H1 (cell line): Measurements from ENCODE around the gene CLEC14A. TPM values are rescaled to one million over a fixed set of nuclear protein-coding genes. Genes with fewer than 3 reads are reported as not detected.

Experiments
- ASH2L ChIP-seq: fragments of 200-600, 300-600 bp; sonication (generic); IDR thresholded peaks from one replicate; pipeline ENCODE4 v1.7.1; 2017; ENCODE audit warnings: low read length
- ATF3 ChIP-seq: IDR thresholded peaks from 2 replicates; pipeline ENCODE4 v1.6.1; 2011; ENCODE audit warnings: low read depth, mild to moderate bottlenecking, low read length; ENCODE audit not compliant: insufficient read depth
- CHD1 ChIP-seq: IDR thresholded peaks from 2 replicates; pipeline ENCODE4 v1.6.1; 2012; ENCODE audit warnings: low read depth, low read length, improper control_type of control experiment
- EP300 ChIP-seq, 2 experiments: IDR thresholded peaks; 1 replicate in 1 of 2; 2 replicates in 1 of 2; pipeline ENCODE4 v1.6.1; 2011 to 2012; ENCODE audit warnings: low read depth in 2 of 2, low read length in 2 of 2, mild to moderate bottlenecking in 2 of 2, borderline replicate concordance in 1 of 2, inconsistent platforms in 1 of 2, moderate library complexity in 1 of 2
- EZH2 ChIP-seq: fragments of 200-600 bp; sonication (generic); IDR thresholded peaks from 2 replicates; pipeline ENCODE4 v1.7.1; 2012; ENCODE audit warnings: low read depth, mild to moderate bottlenecking, moderate library complexity, low read length, inconsistent platforms; ENCODE audit not compliant: severe bottlenecking
- TAF7 ChIP-seq: optimal IDR thresholded peaks from 2 replicates; pipeline ENCODE3; 2011; ENCODE audit warnings: low read depth, mild to moderate bottlenecking, inconsistent platforms, low read length, moderate library complexity, borderline replicate concordance
- polyA plus RNA-seq, 7 experiments: library from polyadenylated mRNA; depleted of rRNA in 3 of 7; stranded (reverse) in 5 of 7; unstranded in 2 of 7; fragments of >200 nt in 5 of 7; fragments of 200-250 nt in 2 of 7; gene quantifications; 1 replicate in 5 of 7; 2 replicates in 1 of 7; 4 replicates in 1 of 7; pipeline versions ENCODE4 v1.2.1 to v1.2.3, GENCODE V29; 2011 to 2013; ENCODE audit warnings: missing spikeins in 2 of 7, mixed read lengths in 2 of 7
- total RNA-seq: library from RNA; stranded (reverse); fragmentation: NEBNext Ultra II Directional; extraction: Animal tissue kit (Norgen Biotek cat#: 25700); gene quantifications from 2 replicates; pipeline ENCODE4 v1.2.1, GENCODE V29; 2021
- TF ChIP-seq, protein P1 (sequence below): fragments of 300-600 bp; sonication (generic); IDR thresholded peaks from 2 replicates; pipeline ENCODE4 v1.7.1; 2012; ENCODE audit warnings: low read length, moderate library complexity, mild to moderate bottlenecking, inconsistent platforms; ENCODE audit not compliant: insufficient replicate concordance

The CLEC14A gene
- total and polyA plus RNA-seq, 2 of the 8 experiments (the other 6 are each of a cell fraction or from before 2014, with no cell fraction given): 0.09 to 0.13 TPM

DNA sequence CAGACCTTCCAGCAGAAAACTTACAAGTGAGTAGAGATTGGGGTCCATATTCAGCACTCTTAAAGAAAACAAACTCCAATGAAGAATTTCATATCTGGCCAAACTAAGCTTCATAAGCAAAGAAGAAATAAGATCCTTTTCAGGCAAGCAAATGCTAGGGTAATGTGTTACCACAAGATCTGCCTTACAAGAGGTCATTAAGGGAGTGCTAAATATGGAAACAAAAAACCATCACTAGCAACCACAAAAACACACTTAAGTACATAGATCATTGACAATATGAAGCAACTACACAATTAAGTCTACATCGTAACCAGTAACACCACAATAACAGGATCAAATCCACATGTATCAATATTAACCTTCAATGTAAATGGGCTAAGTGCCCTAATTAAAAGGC, 47.1 kb upstream of the CLEC14A start (continued):
- TF ChIP-seq, protein P1, sequence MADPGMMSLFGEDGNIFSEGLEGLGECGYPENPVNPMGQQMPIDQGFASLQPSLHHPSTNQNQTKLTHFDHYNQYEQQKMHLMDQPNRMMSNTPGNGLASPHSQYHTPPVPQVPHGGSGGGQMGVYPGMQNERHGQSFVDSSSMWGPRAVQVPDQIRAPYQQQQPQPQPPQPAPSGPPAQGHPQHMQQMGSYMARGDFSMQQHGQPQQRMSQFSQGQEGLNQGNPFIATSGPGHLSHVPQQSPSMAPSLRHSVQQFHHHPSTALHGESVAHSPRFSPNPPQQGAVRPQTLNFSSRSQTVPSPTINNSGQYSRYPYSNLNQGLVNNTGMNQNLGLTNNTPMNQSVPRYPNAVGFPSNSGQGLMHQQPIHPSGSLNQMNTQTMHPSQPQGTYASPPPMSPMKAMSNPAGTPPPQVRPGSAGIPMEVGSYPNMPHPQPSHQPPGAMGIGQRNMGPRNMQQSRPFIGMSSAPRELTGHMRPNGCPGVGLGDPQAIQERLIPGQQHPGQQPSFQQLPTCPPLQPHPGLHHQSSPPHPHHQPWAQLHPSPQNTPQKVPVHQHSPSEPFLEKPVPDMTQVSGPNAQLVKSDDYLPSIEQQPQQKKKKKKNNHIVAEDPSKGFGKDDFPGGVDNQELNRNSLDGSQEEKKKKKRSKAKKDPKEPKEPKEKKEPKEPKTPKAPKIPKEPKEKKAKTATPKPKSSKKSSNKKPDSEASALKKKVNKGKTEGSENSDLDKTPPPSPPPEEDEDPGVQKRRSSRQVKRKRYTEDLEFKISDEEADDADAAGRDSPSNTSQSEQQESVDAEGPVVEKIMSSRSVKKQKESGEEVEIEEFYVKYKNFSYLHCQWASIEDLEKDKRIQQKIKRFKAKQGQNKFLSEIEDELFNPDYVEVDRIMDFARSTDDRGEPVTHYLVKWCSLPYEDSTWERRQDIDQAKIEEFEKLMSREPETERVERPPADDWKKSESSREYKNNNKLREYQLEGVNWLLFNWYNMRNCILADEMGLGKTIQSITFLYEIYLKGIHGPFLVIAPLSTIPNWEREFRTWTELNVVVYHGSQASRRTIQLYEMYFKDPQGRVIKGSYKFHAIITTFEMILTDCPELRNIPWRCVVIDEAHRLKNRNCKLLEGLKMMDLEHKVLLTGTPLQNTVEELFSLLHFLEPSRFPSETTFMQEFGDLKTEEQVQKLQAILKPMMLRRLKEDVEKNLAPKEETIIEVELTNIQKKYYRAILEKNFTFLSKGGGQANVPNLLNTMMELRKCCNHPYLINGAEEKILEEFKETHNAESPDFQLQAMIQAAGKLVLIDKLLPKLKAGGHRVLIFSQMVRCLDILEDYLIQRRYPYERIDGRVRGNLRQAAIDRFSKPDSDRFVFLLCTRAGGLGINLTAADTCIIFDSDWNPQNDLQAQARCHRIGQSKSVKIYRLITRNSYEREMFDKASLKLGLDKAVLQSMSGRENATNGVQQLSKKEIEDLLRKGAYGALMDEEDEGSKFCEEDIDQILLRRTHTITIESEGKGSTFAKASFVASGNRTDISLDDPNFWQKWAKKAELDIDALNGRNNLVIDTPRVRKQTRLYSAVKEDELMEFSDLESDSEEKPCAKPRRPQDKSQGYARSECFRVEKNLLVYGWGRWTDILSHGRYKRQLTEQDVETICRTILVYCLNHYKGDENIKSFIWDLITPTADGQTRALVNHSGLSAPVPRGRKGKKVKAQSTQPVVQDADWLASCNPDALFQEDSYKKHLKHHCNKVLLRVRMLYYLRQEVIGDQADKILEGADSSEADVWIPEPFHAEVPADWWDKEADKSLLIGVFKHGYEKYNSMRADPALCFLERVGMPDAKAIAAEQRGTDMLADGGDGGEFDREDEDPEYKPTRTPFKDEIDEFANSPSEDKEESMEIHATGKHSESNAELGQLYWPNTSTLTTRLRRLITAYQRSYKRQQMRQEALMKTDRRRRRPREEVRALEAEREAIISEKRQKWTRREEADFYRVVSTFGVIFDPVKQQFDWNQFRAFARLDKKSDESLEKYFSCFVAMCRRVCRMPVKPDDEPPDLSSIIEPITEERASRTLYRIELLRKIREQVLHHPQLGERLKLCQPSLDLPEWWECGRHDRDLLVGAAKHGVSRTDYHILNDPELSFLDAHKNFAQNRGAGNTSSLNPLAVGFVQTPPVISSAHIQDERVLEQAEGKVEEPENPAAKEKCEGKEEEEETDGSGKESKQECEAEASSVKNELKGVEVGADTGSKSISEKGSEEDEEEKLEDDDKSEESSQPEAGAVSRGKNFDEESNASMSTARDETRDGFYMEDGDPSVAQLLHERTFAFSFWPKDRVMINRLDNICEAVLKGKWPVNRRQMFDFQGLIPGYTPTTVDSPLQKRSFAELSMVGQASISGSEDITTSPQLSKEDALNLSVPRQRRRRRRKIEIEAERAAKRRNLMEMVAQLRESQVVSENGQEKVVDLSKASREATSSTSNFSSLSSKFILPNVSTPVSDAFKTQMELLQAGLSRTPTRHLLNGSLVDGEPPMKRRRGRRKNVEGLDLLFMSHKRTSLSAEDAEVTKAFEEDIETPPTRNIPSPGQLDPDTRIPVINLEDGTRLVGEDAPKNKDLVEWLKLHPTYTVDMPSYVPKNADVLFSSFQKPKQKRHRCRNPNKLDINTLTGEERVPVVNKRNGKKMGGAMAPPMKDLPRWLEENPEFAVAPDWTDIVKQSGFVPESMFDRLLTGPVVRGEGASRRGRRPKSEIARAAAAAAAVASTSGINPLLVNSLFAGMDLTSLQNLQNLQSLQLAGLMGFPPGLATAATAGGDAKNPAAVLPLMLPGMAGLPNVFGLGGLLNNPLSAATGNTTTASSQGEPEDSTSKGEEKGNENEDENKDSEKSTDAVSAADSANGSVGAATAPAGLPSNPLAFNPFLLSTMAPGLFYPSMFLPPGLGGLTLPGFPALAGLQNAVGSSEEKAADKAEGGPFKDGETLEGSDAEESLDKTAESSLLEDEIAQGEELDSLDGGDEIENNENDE: no peak
- TF ChIP-seq CHD1 (no peak), TAF7 (no peak), ASH2L (no peak), EZH2 (no peak), EP300 (IDR thresholded peaks at IDR 0.05; ENCODE audit: borderline replicate concordance in 1 of 2, low read depth in 2 of 2, low read length in 2 of 2) (no peak), ATF3 (no peak)
